ENCODE data around the gene LBHD2.

- TF ChIP-seq SMC3 (IDR thresholded peaks at IDR 0.05; ENCODE audit: low read depth, low read length) (no peak), CTCF (IDR thresholded peaks at IDR 0.05) (no peak), EP300 (IDR thresholded peaks at IDR 0.05; ENCODE audit: borderline replicate concordance in 1 of 2, low read depth in 1 of 2, low read length in 1 of 2) (no peak), RFX5 (IDR thresholded peaks at IDR 0.05; ENCODE audit: low read length) (no peak), CHD2 (IDR thresholded peaks at IDR 0.05; ENCODE audit: low read length, partially characterized antibody) (no peak)
These were observed 10.6 kb upstream of the LBHD2 start for GRCh38 chr14:103073367-103073875.
